ENCODE measurements around the gene PLAAT4. TPM values are rescaled to one million over a fixed set of nuclear protein-coding genes. Genes with fewer than 3 reads are reported as not detected.

The PLAAT4 gene
- total RNA-seq, 1 experiment from 2014 or later: 157 TPM

GRCh38 chr11:63556404-63557013 is 19.9 kb downstream of the PLAAT4 start:
- no peak for TF ChIP-seq CTCF (IDR thresholded peaks at IDR 0.05; ENCODE audit: unreplicated experiment)
- Mint-ChIP-seq H3K4me1 (ENCODE audit: low read depth, unreplicated experiment) (peaks cover 27% of the 10 kb centered on the region), H3K36me3 (ENCODE audit: insufficient read depth, unreplicated experiment) (peaks cover 5% of the 10 kb centered on the region), H3K9me3 (ENCODE audit: low read depth, unreplicated experiment) (no peaks in the 10 kb centered on the region), H3K4me3 (ENCODE audit: low read depth, unreplicated experiment) (no peak overlapping the region), H3K27ac (ENCODE audit: unreplicated experiment) (no peak overlapping the region), H3K27me3 (ENCODE audit: unreplicated experiment) (no peaks in the 10 kb centered on the region)
- intact Hi-C loops (cut with micrococcal nuclease; ENCODE audit: unreplicated experiment): no loop called here
- DNase-seq: no peak
- CTCF ChIA-PET: interaction anchor here (0.9 kb wide), 1 partner anchor 8 kb away, joined by 4 read pairs; no protein-coding TSS in a partner anchor
- no TSS peak for BruUV-seq (replicated peaks)

GRCh38 chr11:63557570-63557969 is 21.0 kb downstream of the PLAAT4 start:
- no TSS peak for BruUV-seq (replicated peaks)
- peaks cover 5% of the 10 kb centered on the region for H3K36me3 Mint-ChIP-seq (ENCODE audit: insufficient read depth, unreplicated experiment)
- no peak for DNase-seq
- no peak overlapping the region for H3K4me3 Mint-ChIP-seq (ENCODE audit: low read depth, unreplicated experiment)
- H3K27ac Mint-ChIP-seq (ENCODE audit: unreplicated experiment): no peak overlapping the region
- CTCF ChIA-PET: no interaction called here
- intact Hi-C loops (cut with micrococcal nuclease; ENCODE audit: unreplicated experiment): no loop called here
- H3K4me1 Mint-ChIP-seq (ENCODE audit: low read depth, unreplicated experiment): peaks cover 25% of the 10 kb centered on the region
- no peaks in the 10 kb centered on the region for H3K9me3 Mint-ChIP-seq (ENCODE audit: low read depth, unreplicated experiment)
- no peak for TF ChIP-seq CTCF (IDR thresholded peaks at IDR 0.05; ENCODE audit: unreplicated experiment)
- no peaks in the 10 kb centered on the region for H3K27me3 Mint-ChIP-seq (ENCODE audit: unreplicated experiment)

- no peak for DNase-seq
- intact Hi-C loops (cut with micrococcal nuclease; ENCODE audit: unreplicated experiment): no loop called here
Measured at GRCh38 chr11:63558459-63559157, 22.0 kb downstream of the PLAAT4 start.

GRCh38 chr11:63560506-63561180 is 24.0 kb downstream of the PLAAT4 start:
- H3K27ac Mint-ChIP-seq (ENCODE audit: unreplicated experiment): peak overlapping the region; percentile 46
- TF ChIP-seq CTCF (IDR thresholded peaks at IDR 0.05; ENCODE audit: unreplicated experiment): no peak
- DNase-seq: peak; percentile 69
- BruUV-seq (replicated peaks): no TSS peak
- no peaks in the 10 kb centered on the region for H3K9me3 Mint-ChIP-seq (ENCODE audit: low read depth, unreplicated experiment)
- intact Hi-C loops (cut with micrococcal nuclease; ENCODE audit: unreplicated experiment): no loop called here
- H3K4me3 Mint-ChIP-seq (ENCODE audit: low read depth, unreplicated experiment): no peak overlapping the region
- CTCF ChIA-PET: interaction anchor here (1.1 to 1.2 kb wide), 2 partner anchors 24 to 53 kb away, joined by 3 to 5 read pairs; partner anchors contain the start of gene PLAAT4
- H3K4me1 Mint-ChIP-seq (ENCODE audit: low read depth, unreplicated experiment): peaks cover 37% of the 10 kb centered on the region
- peaks cover 20% of the 10 kb centered on the region for H3K36me3 Mint-ChIP-seq (ENCODE audit: insufficient read depth, unreplicated experiment)
- no peaks in the 10 kb centered on the region for H3K27me3 Mint-ChIP-seq (ENCODE audit: unreplicated experiment)

More at GRCh38 chr11:63558459-63559157, 22.0 kb downstream of the PLAAT4 start:
- no peak overlapping the region for H3K4me3 Mint-ChIP-seq (ENCODE audit: low read depth, unreplicated experiment)
- no peak for TF ChIP-seq CTCF (IDR thresholded peaks at IDR 0.05; ENCODE audit: unreplicated experiment)
- no peak overlapping the region for H3K27ac Mint-ChIP-seq (ENCODE audit: unreplicated experiment)
- peaks cover 4% of the 10 kb centered on the region for H3K36me3 Mint-ChIP-seq (ENCODE audit: insufficient read depth, unreplicated experiment)
- no peaks in the 10 kb centered on the region for H3K27me3 Mint-ChIP-seq (ENCODE audit: unreplicated experiment)
- no peaks in the 10 kb centered on the region for H3K9me3 Mint-ChIP-seq (ENCODE audit: low read depth, unreplicated experiment)
- BruUV-seq (replicated peaks): no TSS peak
- H3K4me1 Mint-ChIP-seq (ENCODE audit: low read depth, unreplicated experiment): peaks cover 22% of the 10 kb centered on the region
- CTCF ChIA-PET: no interaction called here
